Neural progenitor cell (in vitro differentiated cells): ENCODE results near the gene FAM83G.

Experiments used
- EZH2 ChIP-seq: fragments of 200-600 bp; sonication (generic); IDR thresholded peaks from 2 replicates; pipeline ENCODE4 v1.6.1; 2017; ENCODE audit warnings: antibody characterized with exemption, mild to moderate bottlenecking, moderate library complexity
- EZH2phosphoT487 ChIP-seq: fragments of 200-600 bp; sonication (generic); IDR thresholded peaks from 2 replicates; pipeline ENCODE4 v1.6.1; 2017; ENCODE audit warnings: antibody characterized with exemption
- TF ChIP-seq, protein P1 (sequence below): fragments of 200-600 bp; sonication (generic); IDR thresholded peaks from 2 replicates; pipeline ENCODE4 v1.5.1; 2017; ENCODE audit warnings: antibody characterized with exemption, mild to moderate bottlenecking

DNA sequence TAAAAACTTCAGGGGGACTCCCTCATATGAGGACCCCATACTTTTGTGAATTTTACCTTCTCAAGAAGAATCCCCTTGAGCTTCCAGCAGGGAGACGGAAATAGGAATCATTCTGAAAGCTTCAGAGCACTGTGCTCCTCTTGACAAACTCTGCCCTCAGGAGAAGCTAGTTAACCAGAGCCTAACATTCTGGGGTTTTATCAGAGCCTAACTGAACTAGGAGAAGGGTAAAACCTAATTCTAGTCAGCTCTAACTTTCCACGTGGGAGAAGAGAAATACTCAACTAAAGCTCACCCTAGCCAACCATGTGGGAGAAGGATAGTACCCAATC lies 65.9 kb downstream of the FAM83G start:
- TF ChIP-seq, protein P1, sequence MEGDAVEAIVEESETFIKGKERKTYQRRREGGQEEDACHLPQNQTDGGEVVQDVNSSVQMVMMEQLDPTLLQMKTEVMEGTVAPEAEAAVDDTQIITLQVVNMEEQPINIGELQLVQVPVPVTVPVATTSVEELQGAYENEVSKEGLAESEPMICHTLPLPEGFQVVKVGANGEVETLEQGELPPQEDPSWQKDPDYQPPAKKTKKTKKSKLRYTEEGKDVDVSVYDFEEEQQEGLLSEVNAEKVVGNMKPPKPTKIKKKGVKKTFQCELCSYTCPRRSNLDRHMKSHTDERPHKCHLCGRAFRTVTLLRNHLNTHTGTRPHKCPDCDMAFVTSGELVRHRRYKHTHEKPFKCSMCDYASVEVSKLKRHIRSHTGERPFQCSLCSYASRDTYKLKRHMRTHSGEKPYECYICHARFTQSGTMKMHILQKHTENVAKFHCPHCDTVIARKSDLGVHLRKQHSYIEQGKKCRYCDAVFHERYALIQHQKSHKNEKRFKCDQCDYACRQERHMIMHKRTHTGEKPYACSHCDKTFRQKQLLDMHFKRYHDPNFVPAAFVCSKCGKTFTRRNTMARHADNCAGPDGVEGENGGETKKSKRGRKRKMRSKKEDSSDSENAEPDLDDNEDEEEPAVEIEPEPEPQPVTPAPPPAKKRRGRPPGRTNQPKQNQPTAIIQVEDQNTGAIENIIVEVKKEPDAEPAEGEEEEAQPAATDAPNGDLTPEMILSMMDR = no peak
- TF ChIP-seq EZH2 = no peak
- no peak for TF ChIP-seq EZH2phosphoT487
